NCI-H345 treated with DMSO at 0.1 percent for 48 hours (cell line): ENCODE data around the gene NEU4.
"Not testable (repeated sequence)": the region's sequence is repeated elsewhere in the genome, so short reads cannot be mapped to it uniquely, and the experiment has no call there.

Source experiments
- DNase-seq: peaks from one replicate; lab custom pipeline; 2025; ENCODE audit not compliant: unreplicated experiment; lab: John Stamatoyannopoulos, UW

The NEU4 gene

GRCh38 chr2:241798631-241799521 is 10.1 kb upstream of the NEU4 start:
- DNase-seq = no peak

GRCh38 chr2:241799522-241800197 is 9.3 kb upstream of the NEU4 start:
- DNase-seq = no peak

- DNase-seq = not testable (repeated sequence)
Observed at GRCh38 chr2:241800198-241800903, 8.6 kb upstream of the NEU4 start.

- no peak for DNase-seq
Observed at GRCh38 chr2:241801611-241802420, 7.2 kb upstream of the NEU4 start.

GRCh38 chr2:241802421-241803318 is 6.3 kb upstream of the NEU4 start:
- no peak for DNase-seq

GRCh38 chr2:241803387-241804325 is 5.3 kb upstream of the NEU4 start:
- DNase-seq = peak; percentile 31

GRCh38 chr2:241804326-241805229 is 4.4 kb upstream of the NEU4 start:
- DNase-seq = no peak

- not testable (repeated sequence) for DNase-seq
Observed at GRCh38 chr2:241806217-241806616, 2.8 kb upstream of the NEU4 start.

GRCh38 chr2:241808051-241808720 is 807 bp upstream of the NEU4 start:
- DNase-seq = no peak

- no peak for DNase-seq
Observed at GRCh38 chr2:241809383-241810306, 652 bp downstream of the NEU4 start.

- no peak for DNase-seq
Observed at GRCh38 chr2:241810307-241811200, 1.6 kb downstream of the NEU4 start.

- DNase-seq = no peak
Observed at GRCh38 chr2:241811201-241811951, 2.4 kb downstream of the NEU4 start.

- no peak for DNase-seq
Observed at GRCh38 chr2:241811952-241812729, 3.1 kb downstream of the NEU4 start.
